HG02571 (cell line): ENCODE results near the gene NUDT22.
A peak's percentile ranks its signal among the peaks of the same experiment; 100 is the strongest.

Source experiments
- ATAC-seq: cut with Tn5 transposase; IDR thresholded peaks from one replicate; pipeline ENCODE4 v1.9.1; 2021; ENCODE audit warnings: mild to moderate bottlenecking, moderate library complexity; ENCODE audit not compliant: unreplicated experiment

Gene NUDT22, protein sequence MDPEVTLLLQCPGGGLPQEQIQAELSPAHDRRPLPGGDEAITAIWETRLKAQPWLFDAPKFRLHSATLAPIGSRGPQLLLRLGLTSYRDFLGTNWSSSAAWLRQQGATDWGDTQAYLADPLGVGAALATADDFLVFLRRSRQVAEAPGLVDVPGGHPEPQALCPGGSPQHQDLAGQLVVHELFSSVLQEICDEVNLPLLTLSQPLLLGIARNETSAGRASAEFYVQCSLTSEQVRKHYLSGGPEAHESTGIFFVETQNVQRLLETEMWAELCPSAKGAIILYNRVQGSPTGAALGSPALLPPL

DNA sequence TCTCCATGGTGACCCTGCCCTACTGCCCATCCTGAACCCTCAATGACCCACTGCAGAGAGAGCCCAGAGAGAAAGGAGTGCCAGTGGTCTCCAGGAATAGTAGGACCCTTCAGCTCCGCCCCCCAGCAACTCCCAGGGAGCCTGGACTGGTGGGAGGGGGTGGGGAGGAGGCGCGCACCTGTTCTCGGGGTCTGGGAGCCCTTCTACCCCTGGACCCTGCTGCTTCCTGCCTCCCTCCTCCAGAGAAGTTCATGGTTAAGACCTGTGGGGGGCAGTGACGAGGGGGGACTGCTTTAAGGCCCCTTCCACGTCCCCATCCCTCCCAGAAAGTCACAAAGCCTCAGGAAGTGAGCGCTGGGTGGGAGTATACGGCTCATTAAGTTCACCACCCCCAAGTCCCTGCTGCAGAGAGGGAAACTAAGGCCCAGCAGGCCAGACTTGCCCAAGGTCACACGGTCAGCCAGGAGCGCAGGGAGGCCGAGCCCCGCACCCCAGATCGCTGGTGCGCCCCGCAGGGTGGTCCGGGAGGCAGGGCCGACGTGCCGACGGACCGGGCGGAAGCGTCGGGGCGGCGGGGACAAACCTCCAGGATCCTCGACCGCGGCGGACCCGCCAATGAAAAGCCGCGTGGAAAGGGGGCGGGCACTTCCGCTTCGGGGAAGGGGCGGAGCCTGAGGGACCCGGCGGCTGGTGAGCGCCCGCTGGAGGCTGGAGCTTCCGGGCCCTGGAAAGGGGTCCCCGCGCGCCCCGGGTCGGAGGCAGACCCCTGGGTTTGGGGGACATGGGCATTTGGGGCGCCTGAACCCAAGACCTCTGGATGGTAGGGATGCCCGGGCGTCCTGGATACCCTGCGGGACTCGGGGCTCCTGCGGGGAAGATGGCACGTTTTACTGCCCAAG, at the start of gene NUDT22, which contains the start of gene TRPT1:
Gene NUDT22 (plus strand): TSS at position 667 of the 899 bp plus-strand sequence. CDS start 379 bp downstream, outside the sequence.
Gene TRPT1 (minus strand): TSS at position 579 of the 899 bp plus-strand sequence. CDS start 326 bp downstream, at position 253.
- peak; percentile 59 for ATAC-seq

DNA sequence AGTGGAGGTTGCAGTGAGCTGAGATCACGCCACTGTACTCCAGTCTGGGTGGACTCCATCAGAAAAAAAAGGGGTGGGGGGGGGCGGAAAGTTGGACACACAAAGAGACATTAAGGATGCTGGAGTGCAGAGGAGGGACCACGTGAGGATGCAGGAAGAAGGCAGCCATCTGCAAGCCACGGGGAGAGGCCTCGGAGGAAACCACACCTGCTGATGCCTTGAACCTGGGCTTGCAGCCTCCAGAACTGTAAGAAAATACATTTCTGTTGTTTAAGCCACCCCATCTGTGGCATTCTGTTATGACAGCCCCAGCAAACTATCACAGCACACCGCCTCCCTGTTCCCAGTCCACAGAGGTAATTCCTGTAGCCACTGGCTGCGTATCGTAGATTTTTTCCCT, 49.3 kb upstream of the NUDT22 start:
- ATAC-seq: no peak

DNA sequence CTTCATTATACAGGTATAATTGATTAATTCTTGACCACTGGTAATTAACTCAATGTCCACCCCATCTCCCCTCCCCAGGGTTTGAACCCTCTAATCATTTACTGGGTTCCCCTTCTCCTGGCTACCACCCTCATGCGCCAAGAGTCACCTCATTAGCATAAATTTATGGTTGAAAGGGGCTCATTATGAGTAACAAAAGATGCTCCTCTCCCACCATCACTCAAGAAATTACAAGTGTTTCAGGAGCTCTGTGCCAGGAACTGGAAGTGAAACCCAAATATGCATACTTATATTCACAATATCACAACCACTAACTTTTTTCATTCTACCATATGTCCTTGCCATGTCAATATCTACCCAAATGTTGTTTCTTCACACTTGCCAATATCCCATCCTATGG, 47.9 kb upstream of the NUDT22 start:
- ATAC-seq: no peak

DNA sequence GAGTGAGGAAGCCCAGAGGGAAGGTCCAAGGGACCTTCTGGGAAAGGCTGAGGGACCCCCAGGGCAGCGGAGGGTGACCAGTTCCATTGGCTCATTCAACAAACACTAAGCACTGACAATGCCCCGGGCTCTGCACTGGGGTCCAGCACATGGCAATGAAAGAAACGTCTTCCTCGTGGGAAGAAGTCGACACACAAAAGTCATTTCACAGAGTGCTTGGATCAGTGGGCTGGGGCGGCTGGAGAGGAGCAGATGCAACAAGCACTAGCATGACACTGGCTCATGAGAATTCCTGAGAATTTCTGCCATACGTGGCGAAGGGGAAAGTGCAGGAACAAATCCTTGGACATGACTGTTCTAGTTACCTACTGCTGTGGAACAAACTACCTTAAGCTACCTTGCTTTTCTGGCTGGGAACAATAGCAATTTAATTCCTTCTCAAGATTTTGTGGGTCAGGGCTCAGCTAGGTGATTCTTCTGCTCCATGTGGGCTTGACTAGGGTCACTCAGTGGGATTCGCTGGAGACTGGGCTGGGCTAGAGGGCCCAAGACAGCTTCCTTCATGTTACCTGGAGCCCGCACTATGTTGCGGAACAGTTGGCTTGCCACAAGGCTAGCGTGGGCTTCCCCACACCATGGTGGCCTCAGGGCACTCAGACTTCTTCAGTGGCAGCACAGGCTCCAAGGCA, 47.0 kb upstream of the NUDT22 start:
- ATAC-seq: no peak

DNA sequence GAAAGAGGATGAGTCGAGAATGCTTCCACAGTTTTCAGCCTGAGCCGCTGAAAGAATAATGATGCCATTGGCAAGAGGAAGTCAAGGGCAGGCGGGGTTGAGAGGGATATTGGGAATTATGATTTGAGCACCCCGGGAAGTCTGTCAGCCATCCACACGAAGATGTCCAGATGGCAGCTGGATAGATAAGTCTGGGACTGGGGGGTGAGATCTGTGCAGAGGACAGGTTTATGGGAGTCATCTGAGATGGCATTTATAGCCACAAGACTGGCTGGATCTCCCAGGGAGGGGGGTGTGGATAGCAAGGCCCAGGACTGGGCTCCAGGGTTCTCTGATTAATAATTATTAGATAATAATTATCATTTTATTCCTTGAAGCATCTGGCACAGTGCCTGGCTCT, 45.2 kb upstream of the NUDT22 start:
- no peak for ATAC-seq

DNA sequence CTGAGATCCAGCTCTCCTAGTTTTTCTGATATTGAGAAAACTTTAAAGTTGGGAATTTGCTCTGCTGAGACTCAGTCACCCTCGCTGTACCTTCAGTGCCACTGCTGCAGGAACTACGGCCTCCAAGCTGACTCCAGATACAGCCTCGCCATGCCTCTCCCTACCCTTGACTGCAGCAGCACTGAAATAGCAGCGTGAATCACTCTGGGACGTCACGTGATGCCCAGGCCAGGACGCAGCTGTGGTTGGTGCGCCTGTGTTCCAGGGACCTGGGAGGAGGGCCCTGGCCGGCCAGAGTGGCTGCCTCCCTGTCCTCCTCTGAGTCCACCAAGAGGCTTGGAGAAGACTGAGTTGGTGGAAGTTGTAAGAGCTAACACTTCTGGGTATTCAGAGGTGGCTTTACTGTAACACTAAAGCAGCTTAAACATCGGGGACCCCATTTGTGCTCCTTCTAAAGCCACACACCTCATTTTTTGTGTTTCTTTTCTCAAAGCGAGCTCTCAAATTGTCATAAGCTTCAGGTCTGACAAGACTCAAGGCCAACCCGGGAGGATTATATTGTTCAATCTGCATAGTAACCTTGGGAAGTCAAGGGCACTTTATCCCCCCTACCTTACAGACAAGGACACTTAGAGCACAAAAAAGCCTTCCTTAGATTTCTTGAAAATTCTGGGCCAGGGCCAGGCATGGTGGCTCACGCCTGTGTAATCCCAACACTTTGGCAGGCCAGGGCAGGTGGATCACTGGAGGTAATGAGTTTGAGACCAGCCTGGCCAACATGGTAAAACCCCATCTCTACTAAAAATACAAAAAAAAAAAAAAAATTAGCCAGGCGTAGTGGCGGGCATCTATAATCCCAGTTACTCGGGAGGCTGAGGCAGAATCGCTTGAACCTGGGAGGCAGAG, 44.3 kb upstream of the NUDT22 start:
- ATAC-seq: no peak

DNA sequence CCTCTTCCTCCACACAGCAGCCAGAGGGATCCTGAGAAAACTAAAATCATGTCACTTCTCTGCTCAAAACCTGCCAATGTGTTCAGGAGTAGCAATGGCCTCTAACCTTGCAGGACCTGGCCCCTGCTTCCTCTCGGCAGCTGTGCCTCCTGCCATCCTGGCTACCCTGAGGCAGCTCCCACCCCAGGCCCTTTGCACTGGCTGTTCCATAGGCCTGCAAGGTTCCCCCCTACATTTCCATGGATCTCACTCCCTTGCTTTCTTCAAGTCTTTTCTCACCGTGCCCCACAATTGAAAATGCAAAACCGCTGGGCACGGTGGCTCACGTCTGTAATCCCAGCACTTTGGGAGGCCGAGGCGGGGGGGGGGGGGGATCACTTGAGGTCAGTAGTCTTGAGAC, 42.2 kb upstream of the NUDT22 start:
- no peak for ATAC-seq

DNA sequence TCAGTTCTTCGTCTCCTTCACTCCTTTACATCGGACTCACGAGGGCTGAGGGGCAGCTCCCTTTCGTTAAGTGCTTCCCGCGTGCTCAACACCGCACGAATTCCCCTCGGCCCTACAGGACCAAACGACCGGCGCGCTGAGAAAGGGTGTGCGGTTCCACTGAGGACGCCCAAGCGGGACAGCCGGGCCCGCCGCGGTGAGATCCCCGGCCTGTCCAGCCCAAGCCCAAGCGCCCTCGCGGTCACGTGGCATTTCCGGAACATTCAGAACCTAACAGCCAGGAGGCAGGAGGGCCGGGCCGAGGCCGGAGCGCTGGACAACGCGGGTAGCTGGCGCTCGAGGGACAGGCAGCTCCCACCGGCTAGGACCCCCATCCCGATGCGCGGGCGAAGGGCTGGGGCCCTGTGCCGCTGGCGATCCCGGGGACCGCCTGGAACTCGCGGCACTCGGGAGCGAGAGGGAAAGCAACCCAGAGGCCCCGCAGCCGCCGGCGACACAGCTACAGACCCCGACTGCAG, 40.8 kb upstream of the NUDT22 start:
- peak; percentile 15 for ATAC-seq

DNA sequence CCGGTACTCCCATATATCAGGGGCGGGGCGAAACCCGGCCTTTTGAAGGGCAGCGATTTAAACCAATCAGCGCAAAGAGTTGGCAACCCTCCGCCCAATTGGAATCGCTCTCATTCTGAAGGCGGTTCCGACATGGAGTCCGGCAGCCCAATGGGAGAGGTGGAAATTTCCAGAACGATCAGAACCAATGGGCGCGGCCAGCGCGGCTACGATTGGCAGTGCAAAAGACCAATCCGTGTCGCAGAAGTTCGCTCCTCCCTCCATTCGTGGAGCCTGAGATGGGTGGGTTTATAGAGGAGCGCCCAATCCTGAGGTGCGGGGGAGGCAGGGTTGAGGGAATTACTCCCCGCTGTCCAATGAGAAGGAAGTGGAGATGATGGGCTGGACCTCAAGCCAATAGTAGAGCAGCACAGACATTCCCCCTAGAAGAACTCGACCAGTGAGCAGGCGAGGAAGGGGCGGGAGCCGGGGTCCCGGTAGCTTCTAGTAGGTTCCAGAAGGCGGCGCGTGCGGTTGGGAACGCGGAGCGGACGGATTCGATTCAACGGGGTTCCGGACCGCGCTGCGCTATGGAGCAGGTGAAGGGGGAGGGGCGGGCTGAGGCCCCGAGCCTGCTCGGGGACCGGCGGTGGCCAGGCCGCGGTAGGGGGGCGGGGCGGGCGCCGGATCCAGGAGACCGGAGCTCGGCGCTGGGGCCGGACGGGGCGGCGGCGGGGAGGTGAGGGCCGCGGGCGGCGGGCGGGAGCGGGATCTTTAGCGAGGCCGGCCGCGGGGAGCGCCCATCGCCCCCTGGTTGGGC, 40.2 kb upstream of the NUDT22 start, which contains the start of gene STIP1:
Gene STIP1 (plus strand): TSS at position 479 of the 799 bp plus-strand sequence. CDS start 91 bp downstream, at position 570.
- ATAC-seq: peak; percentile 83

DNA sequence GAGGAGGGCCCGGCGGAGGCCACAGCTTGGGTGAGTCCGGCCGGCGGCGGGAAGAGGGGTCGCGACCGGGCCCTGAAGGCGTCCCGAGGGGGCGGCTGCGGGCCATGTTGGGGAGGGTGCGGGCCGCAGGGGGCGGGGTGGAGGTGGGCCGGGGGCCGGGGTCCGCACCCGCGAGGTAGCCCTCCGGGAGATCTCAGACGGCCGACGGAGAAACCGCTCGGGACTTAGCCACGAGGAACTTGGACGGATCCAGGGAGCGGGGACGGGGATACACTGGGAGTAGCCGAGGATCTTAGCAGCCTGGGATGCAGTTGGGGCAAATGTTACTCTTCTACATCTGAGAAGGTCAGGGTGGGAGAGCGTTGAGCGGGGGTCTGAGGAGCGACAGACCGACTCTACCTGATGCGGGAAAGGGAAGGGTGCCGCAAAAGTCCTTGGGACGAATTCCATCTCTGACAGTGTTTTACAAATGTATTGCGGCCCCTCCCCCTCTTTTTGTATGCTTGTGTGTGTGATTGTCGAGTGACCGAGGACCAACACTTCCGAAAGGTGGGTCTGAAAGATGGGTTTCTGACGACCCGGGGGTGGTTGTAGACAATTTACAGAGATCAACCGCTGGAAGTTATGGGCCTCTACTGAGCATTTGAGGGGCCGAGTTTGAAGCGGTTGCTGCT, 39.4 kb upstream of the NUDT22 start:
- ATAC-seq: no peak

DNA sequence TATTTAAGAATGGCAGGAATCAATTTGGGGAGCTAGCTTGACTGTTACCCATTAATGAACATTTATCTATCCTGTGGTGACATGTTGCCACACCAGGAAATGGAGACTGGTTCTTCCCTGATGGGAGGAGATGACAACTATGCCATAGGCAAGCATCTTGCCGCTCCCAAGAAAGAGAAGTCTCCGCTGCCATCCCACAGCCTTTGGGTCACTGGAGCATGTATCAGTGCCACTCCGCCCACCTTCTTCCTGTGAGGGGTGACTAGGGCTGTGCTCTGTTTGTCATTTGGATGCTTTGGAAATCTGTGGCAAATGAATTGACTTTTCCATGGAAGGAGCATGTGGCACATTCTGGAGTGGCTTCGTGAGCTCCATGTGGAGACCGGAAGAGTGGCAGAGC, 33.6 kb upstream of the NUDT22 start:
- ATAC-seq: no peak

DNA sequence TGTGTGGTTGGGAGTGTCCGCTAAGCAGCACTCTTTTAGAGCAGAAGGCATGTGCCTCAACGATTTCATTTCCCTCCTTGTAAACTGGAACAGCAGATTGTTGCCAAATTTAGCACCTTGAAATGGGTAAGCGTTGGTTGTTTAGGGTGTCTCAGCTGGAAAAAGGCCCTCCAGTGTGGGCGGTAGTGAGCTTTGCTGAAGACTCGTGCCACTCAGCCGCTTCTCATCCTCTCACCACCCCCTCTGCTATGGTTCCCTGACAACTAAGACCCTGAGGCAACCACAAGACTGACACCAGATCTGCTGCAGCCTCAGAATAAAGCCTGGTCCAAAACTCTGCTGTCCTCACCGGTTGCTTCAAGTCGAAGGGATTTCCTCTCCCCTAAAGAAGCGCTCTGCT, 29.4 kb upstream of the NUDT22 start:
- no peak for ATAC-seq

DNA sequence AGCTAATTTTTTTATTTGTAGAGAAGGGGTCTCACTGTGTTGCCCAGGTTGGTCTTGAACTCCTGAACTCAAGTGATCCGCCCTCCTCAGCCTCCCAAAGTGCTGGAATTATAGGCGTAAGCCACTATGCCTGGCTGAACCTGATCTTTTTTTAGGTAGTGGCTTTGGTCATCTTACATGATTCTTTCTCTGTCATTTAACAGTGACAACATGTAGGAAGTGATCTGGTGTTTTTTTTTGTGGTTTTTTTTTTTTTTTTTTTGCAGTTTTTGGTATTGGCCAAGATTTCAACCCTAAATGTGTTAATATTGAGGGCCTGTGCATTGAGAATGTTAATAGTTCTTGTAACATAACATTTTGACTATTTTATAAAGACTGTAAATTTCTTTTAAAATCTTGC, 27.6 kb upstream of the NUDT22 start:
- ATAC-seq: no peak

DNA sequence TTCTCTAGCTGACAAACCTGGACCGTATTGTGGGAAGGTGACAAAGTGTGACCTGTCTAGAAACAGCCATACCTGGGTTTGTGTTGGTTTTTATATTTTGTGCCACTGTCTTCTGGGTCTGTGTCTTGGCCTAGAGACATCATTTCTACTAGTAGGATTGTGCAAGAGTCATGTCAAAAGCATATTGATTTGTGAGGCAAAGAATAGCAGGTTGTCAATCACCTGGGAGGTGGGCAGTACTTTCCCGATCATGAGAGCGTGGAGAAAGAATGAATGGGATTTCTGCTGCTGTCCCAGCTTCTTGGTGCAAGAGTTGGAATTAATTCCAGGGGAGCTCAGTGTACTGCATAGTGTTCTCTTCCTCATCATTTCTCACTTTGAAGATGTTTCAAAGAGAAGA, 24.5 kb upstream of the NUDT22 start:
- ATAC-seq: no peak

DNA sequence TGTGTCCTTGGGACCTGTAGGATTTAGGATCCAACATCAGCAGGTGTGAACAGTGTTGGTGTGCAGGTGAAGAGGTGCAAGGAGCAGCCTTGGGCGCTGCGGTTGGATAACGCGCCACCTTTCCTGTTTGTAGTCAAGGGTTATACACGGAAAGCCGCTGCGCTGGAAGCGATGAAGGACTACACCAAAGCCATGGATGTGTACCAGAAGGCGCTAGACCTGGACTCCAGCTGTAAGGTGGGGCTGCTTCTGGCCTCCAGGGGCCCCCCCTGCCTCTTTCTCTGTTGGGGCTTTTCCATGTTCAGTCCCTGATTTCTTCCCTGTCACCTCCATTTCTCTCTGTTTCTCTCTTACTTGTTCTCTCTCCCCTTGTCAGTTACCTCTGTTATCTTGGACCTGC, 23.1 kb upstream of the NUDT22 start:
- ATAC-seq: no peak

DNA sequence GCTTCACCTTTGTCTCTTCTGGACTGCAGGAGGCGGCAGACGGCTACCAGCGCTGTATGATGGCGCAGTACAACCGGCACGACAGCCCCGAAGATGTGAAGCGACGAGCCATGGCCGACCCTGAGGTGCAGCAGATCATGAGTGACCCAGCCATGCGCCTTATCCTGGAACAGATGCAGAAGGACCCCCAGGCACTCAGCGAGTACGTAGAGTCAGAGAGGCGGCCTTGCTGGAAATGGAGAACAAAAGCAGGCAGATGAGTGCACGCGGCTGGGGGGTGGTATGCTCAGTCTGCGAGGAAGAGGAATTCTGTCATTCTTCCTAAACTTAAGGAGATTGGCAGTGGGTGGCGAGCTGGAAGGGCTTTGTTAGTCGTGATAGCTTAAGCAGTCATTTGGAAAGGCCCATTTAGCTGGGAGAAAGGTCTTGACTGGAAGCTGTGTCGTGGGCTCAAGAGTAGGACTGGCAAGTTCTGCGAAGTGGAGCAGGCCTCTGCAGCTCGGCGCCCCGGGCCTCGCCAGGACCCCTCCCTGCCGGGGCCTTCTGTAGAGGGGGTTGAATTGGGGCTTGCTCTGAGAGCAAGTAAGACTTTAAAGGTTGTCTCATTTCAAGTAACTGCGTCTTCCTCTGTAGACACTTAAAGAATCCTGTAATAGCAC, 22.5 kb upstream of the NUDT22 start:
- no peak for ATAC-seq

DNA sequence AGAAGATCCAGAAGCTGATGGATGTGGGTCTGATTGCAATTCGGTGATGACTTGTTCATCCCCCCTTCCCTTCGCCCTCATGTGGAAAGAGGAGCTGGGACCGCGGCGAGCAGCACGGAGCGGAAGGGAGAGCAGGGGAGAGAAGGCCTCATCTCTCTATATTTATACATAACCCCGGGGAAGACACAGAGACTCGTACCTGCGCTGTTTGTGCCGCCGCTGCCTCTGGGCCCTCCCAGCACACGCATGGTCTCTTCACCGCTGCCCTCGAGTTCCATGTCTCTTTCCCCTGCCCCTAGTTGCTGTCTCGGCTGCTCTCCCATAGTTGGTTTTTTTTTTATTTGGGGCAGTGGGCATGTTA, 22.0 kb upstream of the NUDT22 start:
- no peak for ATAC-seq

DNA sequence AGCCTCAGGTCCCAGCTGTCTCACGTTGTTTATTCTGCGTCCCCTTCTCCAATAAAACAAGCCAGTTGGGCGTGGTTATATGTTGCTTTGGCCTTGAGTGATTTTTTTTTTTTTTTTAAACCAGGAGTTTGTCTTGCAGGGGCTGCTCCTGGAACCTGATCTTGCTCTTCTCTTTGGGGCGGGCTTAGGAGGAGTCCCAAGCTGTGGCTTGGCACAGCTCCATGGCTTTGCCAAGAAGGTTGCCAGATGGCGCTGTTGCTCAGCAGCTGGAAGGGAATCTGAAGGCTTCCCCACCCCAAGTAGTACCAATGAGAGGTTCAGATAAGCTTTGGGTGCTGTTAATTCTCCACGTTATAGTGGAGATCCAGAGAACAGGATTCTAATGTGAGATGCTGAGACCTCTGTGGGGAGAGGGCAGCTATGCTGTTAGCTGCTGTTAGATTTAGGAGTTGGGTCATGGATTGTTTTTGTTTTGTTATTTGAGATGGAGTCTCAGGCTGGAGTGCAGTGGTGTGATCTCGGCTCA, 21.5 kb upstream of the NUDT22 start:
- ATAC-seq: no peak
